HG03135 (cell line): ENCODE results near the gene CEP44.
"Not testable (repeated sequence)": the region's sequence is repeated elsewhere in the genome, so short reads cannot be mapped to it uniquely, and the experiment has no call there.

Source experiments
- ATAC-seq: cut with Tn5 transposase; IDR thresholded peaks from one replicate; pipeline ENCODE4 v1.9.1; 2021; ENCODE audit warnings: mild to moderate bottlenecking, moderate library complexity; ENCODE audit not compliant: unreplicated experiment

The CEP44 gene

GRCh38 chr4:174320494-174321199 lies 36.9 kb downstream of the CEP44 start:
- ATAC-seq = no peak

GRCh38 chr4:174324236-174324635 lies 40.5 kb downstream of the CEP44 start:
- ATAC-seq = no peak

- ATAC-seq = no peak
Observed at GRCh38 chr4:174324725-174325124, 41.0 kb downstream of the CEP44 start.

- ATAC-seq = no peak
Observed at GRCh38 chr4:174332741-174333493, 49.2 kb downstream of the CEP44 start.

- peak; percentile 92 for ATAC-seq
Observed at GRCh38 chr4:174334628-174335027, 50.9 kb downstream of the CEP44 start.

- ATAC-seq = no peak
Observed at GRCh38 chr4:174340714-174341113, 57.0 kb downstream of the CEP44 start.

GRCh38 chr4:174349156-174349555 lies 65.4 kb downstream of the CEP44 start:
- no peak for ATAC-seq

- no peak for ATAC-seq
Observed at GRCh38 chr4:174352061-174352819, 68.5 kb downstream of the CEP44 start.

- no peak for ATAC-seq
Observed at GRCh38 chr4:174357321-174357720, 73.6 kb downstream of the CEP44 start.

- peak; percentile 47 for ATAC-seq
Observed at GRCh38 chr4:174358410-174358809, 74.7 kb downstream of the CEP44 start.

- ATAC-seq = peak; percentile 100
Observed at GRCh38 chr4:174358829-174359228, 75.1 kb downstream of the CEP44 start.

GRCh38 chr4:174362340-174362739 lies 78.6 kb downstream of the CEP44 start:
- ATAC-seq = no peak

- ATAC-seq = not testable (repeated sequence)
Observed at GRCh38 chr4:174363782-174364181, 80.1 kb downstream of the CEP44 start.

GRCh38 chr4:174365018-174365587 lies 81.4 kb downstream of the CEP44 start:
- no peak for ATAC-seq

- no peak for ATAC-seq
Observed at GRCh38 chr4:174369985-174370384, 86.3 kb downstream of the CEP44 start.

- no peak for ATAC-seq
Observed at GRCh38 chr4:174373821-174374220, 90.1 kb downstream of the CEP44 start.

GRCh38 chr4:174375422-174375821 lies 91.7 kb downstream of the CEP44 start:
- no peak for ATAC-seq

GRCh38 chr4:174377613-174378012 lies 93.9 kb downstream of the CEP44 start:
- ATAC-seq = no peak

- ATAC-seq = no peak
Observed at GRCh38 chr4:174378951-174379350, 95.2 kb downstream of the CEP44 start.

- ATAC-seq = not testable (repeated sequence)
Observed at GRCh38 chr4:174380206-174380605, 96.5 kb downstream of the CEP44 start.

- no peak for ATAC-seq
Observed at GRCh38 chr4:174380699-174381439, 97.2 kb downstream of the CEP44 start.
